HL-60 (cell line): ENCODE measurements around the gene ITPR3.
A peak's percentile ranks its signal among the peaks of the same experiment; 100 is the strongest.

Experiments
- DNase-seq, 2 experiments: peaks; one replicate each; pipeline ENCODE4 v3.0.0-alpha.2; 2010 to 2020; ENCODE audit warnings: low read depth in 1 of 2, low spot score in 1 of 2
- H3K27ac ChIP-seq: fragments of 250-450 bp; sonication (Bioruptor Pico); replicated peaks from 2 replicates; pipeline ENCODE4 v1.5.1; 2020; ENCODE audit warnings: mild to moderate bottlenecking, moderate library complexity
- H3K27me3 ChIP-seq: fragments of 250-450 bp; sonication (Bioruptor Pico); 2 replicates; pipeline ENCODE4 v1.5.1; 2021; ENCODE audit warnings: mild to moderate bottlenecking, moderate library complexity; ENCODE audit not compliant: insufficient read depth, poor library complexity, severe bottlenecking
- H3K4me3 ChIP-seq: replicated peaks from 2 replicates; pipeline ENCODE4 v1.5.1; 2011; ENCODE audit warnings: mild to moderate bottlenecking, control low read depth, low read length; ENCODE audit not compliant: insufficient read depth
- GABPA ChIP-seq: IDR thresholded peaks from 2 replicates; pipeline ENCODE4 v1.6.1; 2012; ENCODE audit warnings: low read depth
- POLR2AphosphoS5 ChIP-seq: IDR thresholded peaks from 2 replicates; pipeline ENCODE4 v1.6.1; 2012; ENCODE audit warnings: low read depth
- SPI1 ChIP-seq: IDR thresholded peaks from 2 replicates; pipeline ENCODE4 v1.6.1; 2012; ENCODE audit warnings: low read depth, mild to moderate bottlenecking, borderline replicate concordance
- TF ChIP-seq, protein P1 (sequence below): IDR thresholded peaks from 2 replicates; pipeline ENCODE4 v1.6.1; 2012; ENCODE audit warnings: low read depth; ENCODE audit not compliant: insufficient replicate concordance
- TF ChIP-seq, protein P2 (sequence below): IDR thresholded peaks from one replicate; pipeline ENCODE4 v1.5.1; 2011; ENCODE audit warnings: low read length, control low read depth, inconsistent platforms; ENCODE audit not compliant: insufficient read depth

Gene ITPR3

DNA sequence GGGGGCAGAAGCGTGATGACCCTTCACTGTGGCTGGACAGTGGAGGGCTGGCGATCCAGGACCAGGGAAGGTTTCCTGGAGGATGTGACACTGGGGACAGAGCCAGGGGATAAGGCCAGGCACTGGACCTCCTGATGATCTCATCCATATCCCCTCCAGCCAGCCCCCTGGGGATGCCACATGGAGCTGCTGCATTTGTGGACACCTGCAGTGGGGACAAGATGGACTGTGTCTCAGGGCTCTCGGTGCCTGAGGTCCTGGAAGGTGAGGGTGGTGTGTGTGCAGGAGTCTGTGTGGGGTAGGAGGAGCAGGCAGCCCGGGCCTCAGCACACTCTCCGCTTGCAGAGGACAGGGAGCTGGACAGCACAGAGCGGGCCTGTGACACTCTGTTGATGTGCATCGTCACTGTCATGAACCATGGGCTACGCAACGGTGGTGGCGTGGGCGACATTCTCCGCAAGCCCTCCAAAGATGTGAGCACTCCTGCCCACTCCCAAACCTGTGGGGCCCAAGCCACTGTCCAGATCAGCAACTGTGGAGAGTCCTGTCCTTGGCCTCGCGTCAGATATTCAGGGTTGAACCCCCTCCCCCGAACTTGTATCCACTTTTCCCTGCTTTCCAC, 70.4 kb downstream of the ITPR3 start:
- no peak for DNase-seq
- TF ChIP-seq SPI1: no peak
- TF ChIP-seq, protein P1, sequence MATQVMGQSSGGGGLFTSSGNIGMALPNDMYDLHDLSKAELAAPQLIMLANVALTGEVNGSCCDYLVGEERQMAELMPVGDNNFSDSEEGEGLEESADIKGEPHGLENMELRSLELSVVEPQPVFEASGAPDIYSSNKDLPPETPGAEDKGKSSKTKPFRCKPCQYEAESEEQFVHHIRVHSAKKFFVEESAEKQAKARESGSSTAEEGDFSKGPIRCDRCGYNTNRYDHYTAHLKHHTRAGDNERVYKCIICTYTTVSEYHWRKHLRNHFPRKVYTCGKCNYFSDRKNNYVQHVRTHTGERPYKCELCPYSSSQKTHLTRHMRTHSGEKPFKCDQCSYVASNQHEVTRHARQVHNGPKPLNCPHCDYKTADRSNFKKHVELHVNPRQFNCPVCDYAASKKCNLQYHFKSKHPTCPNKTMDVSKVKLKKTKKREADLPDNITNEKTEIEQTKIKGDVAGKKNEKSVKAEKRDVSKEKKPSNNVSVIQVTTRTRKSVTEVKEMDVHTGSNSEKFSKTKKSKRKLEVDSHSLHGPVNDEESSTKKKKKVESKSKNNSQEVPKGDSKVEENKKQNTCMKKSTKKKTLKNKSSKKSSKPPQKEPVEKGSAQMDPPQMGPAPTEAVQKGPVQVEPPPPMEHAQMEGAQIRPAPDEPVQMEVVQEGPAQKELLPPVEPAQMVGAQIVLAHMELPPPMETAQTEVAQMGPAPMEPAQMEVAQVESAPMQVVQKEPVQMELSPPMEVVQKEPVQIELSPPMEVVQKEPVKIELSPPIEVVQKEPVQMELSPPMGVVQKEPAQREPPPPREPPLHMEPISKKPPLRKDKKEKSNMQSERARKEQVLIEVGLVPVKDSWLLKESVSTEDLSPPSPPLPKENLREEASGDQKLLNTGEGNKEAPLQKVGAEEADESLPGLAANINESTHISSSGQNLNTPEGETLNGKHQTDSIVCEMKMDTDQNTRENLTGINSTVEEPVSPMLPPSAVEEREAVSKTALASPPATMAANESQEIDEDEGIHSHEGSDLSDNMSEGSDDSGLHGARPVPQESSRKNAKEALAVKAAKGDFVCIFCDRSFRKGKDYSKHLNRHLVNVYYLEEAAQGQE: no peak
- TF ChIP-seq GABPA: no peak
- TF ChIP-seq POLR2AphosphoS5: no peak
- TF ChIP-seq, protein P2, sequence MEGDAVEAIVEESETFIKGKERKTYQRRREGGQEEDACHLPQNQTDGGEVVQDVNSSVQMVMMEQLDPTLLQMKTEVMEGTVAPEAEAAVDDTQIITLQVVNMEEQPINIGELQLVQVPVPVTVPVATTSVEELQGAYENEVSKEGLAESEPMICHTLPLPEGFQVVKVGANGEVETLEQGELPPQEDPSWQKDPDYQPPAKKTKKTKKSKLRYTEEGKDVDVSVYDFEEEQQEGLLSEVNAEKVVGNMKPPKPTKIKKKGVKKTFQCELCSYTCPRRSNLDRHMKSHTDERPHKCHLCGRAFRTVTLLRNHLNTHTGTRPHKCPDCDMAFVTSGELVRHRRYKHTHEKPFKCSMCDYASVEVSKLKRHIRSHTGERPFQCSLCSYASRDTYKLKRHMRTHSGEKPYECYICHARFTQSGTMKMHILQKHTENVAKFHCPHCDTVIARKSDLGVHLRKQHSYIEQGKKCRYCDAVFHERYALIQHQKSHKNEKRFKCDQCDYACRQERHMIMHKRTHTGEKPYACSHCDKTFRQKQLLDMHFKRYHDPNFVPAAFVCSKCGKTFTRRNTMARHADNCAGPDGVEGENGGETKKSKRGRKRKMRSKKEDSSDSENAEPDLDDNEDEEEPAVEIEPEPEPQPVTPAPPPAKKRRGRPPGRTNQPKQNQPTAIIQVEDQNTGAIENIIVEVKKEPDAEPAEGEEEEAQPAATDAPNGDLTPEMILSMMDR: no peak
- H3K27ac ChIP-seq: no peak overlapping the region
- no peak overlapping the region for H3K4me3 ChIP-seq
- H3K27me3 ChIP-seq: no peaks in the 10 kb centered on the region

DNA sequence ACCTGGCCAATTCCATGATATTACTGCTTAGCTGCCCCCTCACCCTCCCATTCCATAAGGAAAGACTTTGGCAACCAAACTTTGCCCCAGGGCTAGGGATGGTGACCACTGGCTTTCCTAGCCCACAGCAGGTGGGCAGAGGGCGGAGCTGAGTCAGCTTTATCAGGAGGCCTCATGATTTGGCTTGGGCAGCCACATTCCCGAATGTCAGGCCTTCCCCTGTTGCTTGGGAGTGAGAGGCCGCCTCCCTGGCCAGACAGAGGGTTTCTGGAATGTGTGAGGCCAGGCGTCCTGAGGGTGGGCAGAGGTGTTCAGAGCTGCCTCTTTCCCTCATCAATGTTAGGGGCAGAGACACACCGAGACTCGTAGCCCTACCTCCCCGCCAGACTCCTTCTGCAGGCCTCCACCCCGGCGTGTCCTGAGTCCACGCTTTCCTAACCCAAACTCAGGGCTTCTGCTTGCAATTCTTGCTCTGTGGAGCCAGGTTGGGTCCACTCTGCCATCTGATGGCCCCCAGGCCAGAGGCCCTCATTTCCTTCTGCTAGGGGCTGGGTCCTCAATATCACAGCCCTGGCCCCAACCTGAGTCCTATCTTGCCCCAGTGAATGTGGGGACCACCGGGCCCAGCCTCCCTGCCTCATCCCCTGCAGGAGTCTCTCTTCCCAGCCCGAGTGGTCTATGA, 71.1 kb downstream of the ITPR3 start:
- no peak for DNase-seq

DNA sequence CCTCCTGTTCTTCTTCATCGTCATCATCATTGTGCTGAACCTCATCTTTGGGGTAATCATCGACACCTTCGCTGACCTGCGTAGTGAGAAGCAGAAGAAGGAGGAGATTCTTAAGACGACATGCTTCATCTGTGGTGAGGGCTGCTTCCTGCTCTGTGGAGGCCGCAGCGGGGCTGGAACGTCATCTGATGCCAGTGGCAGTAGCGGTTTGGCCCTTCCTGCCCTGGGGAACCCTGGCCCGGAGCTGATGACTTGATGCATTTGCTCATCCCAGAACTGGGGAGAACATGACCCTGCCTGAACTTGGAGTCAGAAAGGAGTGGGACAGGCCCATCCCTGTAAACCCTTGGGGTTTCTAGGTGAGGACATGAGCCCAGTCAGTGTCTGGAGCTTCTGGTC, 71.6 kb downstream of the ITPR3 start:
- H3K27ac ChIP-seq: no peak overlapping the region; the same call in 1 of the 2 replicates
- peak; percentile 33 to 76 for DNase-seq

More for the DNA sequence above, 71.1 kb downstream of the ITPR3 start:
- no peak overlapping the region for H3K4me3 ChIP-seq
- TF ChIP-seq, protein P2: no peak
- TF ChIP-seq GABPA: no peak
- no peak for TF ChIP-seq SPI1
- TF ChIP-seq, protein P1: no peak
- no peak for TF ChIP-seq POLR2AphosphoS5
- no peaks in the 10 kb centered on the region for H3K27me3 ChIP-seq
- no peak overlapping the region for H3K27ac ChIP-seq

DNA sequence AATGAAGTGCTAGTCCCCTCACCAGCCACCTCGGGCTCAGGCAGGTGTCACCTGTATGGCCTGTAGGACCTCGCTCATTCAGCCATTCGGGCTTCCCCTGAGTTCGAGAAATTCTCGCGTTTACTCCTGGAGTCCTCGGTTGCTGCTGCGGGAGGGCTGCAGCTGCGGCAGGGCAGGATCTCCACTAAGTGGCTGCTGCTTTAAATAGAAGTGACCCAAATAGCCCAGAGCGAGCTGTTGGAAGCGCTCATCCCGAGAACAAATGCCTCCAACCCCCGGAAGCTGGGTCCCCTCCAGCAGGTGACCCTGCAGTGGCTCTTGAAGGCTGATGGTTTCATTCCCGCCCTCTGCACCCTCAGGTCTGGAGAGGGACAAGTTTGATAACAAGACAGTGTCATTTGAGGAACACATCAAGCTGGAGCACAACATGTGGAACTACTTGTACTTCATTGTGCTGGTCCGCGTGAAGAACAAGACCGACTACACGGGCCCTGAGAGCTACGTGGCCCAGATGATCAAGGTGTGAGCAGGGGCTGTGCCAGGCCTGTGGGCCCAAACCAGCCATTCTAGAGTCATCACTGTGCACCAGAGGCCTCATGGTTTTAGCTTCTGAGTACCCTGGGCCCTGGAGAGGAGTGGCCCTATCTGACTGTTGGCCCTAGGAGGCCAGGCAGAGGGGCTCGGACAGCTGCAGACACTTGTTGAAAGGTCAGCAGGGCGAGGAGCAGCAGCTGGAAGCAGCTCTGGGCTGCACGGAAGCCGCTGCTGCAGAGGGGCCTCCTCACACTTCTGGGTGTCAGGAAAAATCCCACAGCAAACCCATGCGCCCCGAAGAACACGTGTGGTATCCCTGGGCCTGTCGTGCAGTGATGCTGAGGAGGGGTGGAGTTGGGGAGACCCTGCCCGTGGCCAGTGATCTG, 72.3 kb downstream of the ITPR3 start:
- Histone ChIP-seq H3K27me3 (no peaks in the 10 kb centered on the region), H3K27ac (no peak overlapping the region; the same call in 1 of the 2 replicates), H3K4me3 (no peak overlapping the region)
- TF ChIP-seq, protein P2: no peak
- TF ChIP-seq SPI1: no peak
- TF ChIP-seq, protein P1: no peak
- no peak for TF ChIP-seq POLR2AphosphoS5
- TF ChIP-seq GABPA: no peak
- DNase-seq: no peak

More for the DNA sequence above, 71.6 kb downstream of the ITPR3 start:
- Histone ChIP-seq H3K4me3 (no peak overlapping the region), H3K27me3 (no peaks in the 10 kb centered on the region)
- no peak for TF ChIP-seq GABPA
- peak; percentile 46; the same call in 1 of the 2 replicates for TF ChIP-seq POLR2AphosphoS5
